GM23338 (cell line): ENCODE data around the gene PLOD2. TPM values are rescaled to one million over a fixed set of nuclear protein-coding genes. Genes with fewer than 3 reads are reported as not detected.

Experiments used
- ATAC-seq: fragments of 200-7000 bp; cut with Tn5 transposase; 3 replicates; pipeline ENCODE4 v1.9.1; 2020
- DNase-seq: peaks from one replicate; pipeline ENCODE4 v3.0.0-alpha.2; 2015; ENCODE audit warnings: low spot score
- H2AFZ ChIP-seq: fragments of 200-600 bp; sonication (generic); 2 replicates; pipeline ENCODE4 v1.8.0; 2016; ENCODE audit warnings: antibody characterized with exemption, mild to moderate bottlenecking, moderate library complexity
- H3F3A ChIP-seq: fragments of 200-600 bp; sonication (generic); replicated peaks from 2 replicates; pipeline ENCODE4 v1.8.0; 2017; ENCODE audit warnings: antibody characterized with exemption, mixed run types, low read depth
- H3K27ac ChIP-seq: fragments of 200-600 bp; sonication (generic); 2 replicates; pipeline ENCODE4 v1.6.1; 2016; ENCODE audit warnings: low read depth
- H3K27me3 ChIP-seq: fragments of 200-600 bp; sonication (generic); 2 replicates; pipeline ENCODE4 v1.8.0; 2016; ENCODE audit warnings: mild to moderate bottlenecking, mixed run types, moderate library complexity; ENCODE audit not compliant: insufficient read depth
- H3K36me3 ChIP-seq: fragments of 200-600 bp; sonication (generic); 2 replicates; pipeline ENCODE4 v1.8.0; 2016; ENCODE audit warnings: mild to moderate bottlenecking; ENCODE audit not compliant: insufficient read depth
- H3K4me1 ChIP-seq: fragments of 200-600 bp; sonication (generic); 2 replicates; pipeline ENCODE4 v1.8.0; 2016; ENCODE audit warnings: mild to moderate bottlenecking, moderate library complexity; ENCODE audit not compliant: insufficient read depth
- H3K4me2 ChIP-seq: fragments of 200-600 bp; sonication (generic); 2 replicates; pipeline ENCODE4 v1.7.1; 2017; ENCODE audit warnings: mixed run types
- H3K4me3 ChIP-seq: fragments of 200-600 bp; sonication (generic); 2 replicates; pipeline ENCODE4 v1.6.1; 2016; ENCODE audit warnings: mixed run types
- H3K79me2 ChIP-seq: fragments of 200-600 bp; sonication (generic); replicated peaks from 2 replicates; pipeline ENCODE4 v1.8.0; 2017; ENCODE audit warnings: mild to moderate bottlenecking; ENCODE audit not compliant: insufficient read depth
- H3K9me2 ChIP-seq: fragments of 200-600 bp; sonication (generic); 2 replicates; pipeline ENCODE4 v1.8.0; 2017; ENCODE audit not compliant: insufficient read depth
- H4K20me1 ChIP-seq: fragments of 200-600 bp; sonication (generic); replicated peaks from 2 replicates; pipeline ENCODE4 v1.8.0; 2017; ENCODE audit warnings: mild to moderate bottlenecking; ENCODE audit not compliant: insufficient read depth
- H3K27ac Mint-ChIP-seq: 2 replicates; pipeline ENCODE4 v1.8.0; 2020; ENCODE audit warnings: inconsistent platforms, mild to moderate bottlenecking, moderate library complexity, mixed read lengths
- H3K27me3 Mint-ChIP-seq: 3 replicates; pipeline ENCODE4 v1.8.0; 2022; ENCODE audit warnings: low read depth, mild to moderate bottlenecking, moderate library complexity, mixed read lengths, inconsistent platforms; ENCODE audit not compliant: insufficient read depth, poor library complexity
- H3K36me3 Mint-ChIP-seq: 3 replicates; pipeline ENCODE4 v1.8.0; 2021; ENCODE audit warnings: low read depth, mild to moderate bottlenecking, inconsistent platforms, moderate library complexity, mixed read lengths
- H3K4me1 Mint-ChIP-seq: 3 replicates; pipeline ENCODE4 v1.8.0; 2020; ENCODE audit warnings: mild to moderate bottlenecking, inconsistent platforms, mixed read lengths
- H3K4me3 Mint-ChIP-seq: 3 replicates; pipeline ENCODE4 v1.8.0; 2021; ENCODE audit warnings: moderate library complexity, mild to moderate bottlenecking, inconsistent platforms, mixed read lengths
- H3K9me3 Mint-ChIP-seq: 3 replicates; pipeline ENCODE4 v1.8.0; 2020; ENCODE audit warnings: moderate library complexity, mild to moderate bottlenecking, inconsistent platforms, mixed read lengths
- CTCF ChIP-seq, 2 experiments: fragments of 200-600 bp in 1 of 2; sonication (generic) in 1 of 2; conservative IDR thresholded peaks; 2 replicates each; pipeline versions ENCODE4 v1.5.1 to v1.6.1; 2016 to 2017; ENCODE audit warnings: antibody characterized with exemption in 2 of 2, low read depth in 2 of 2, mild to moderate bottlenecking in 2 of 2, moderate library complexity in 1 of 2
- ETS1 ChIP-seq: IDR thresholded peaks from 2 replicates; pipeline ENCODE4 v1.6.1; 2016; ENCODE audit warnings: antibody characterized with exemption
- JUNB ChIP-seq: IDR thresholded peaks from one replicate; pipeline ENCODE4 v1.6.1; 2016; ENCODE audit warnings: antibody characterized with exemption; ENCODE audit not compliant: unreplicated experiment
- STAT1 ChIP-seq: IDR thresholded peaks from one replicate; pipeline ENCODE4 v1.6.1; 2016; ENCODE audit warnings: antibody characterized with exemption; ENCODE audit not compliant: unreplicated experiment
- ZNF114 ChIP-seq: fragments of 250-450 bp; sonication (Bioruptor Pico); IDR thresholded peaks from 2 replicates; pipeline ENCODE4 v1.5.0; 2020; ENCODE audit warnings: mild to moderate bottlenecking, moderate library complexity
- ZNF331 ChIP-seq: fragments of 250-450 bp; sonication (Bioruptor Pico); IDR thresholded peaks from 2 replicates; pipeline ENCODE4 v1.5.0; 2020; ENCODE audit warnings: low read depth, mild to moderate bottlenecking, moderate library complexity
- ZNF462 ChIP-seq: fragments of 250-450 bp; sonication (Bioruptor Pico); IDR thresholded peaks from 2 replicates; pipeline ENCODE4 v1.5.0; 2020; ENCODE audit warnings: mild to moderate bottlenecking, moderate library complexity
- polyA plus RNA-seq: library from polyadenylated mRNA; unstranded; fragments of >200 nt; fragmentation: Nextera tagmentation; extraction: Ambion mirVana; gene quantifications from 2 replicates; pipeline ENCODE4 v1.2.1, GENCODE V29; 2016
- total RNA-seq: library from RNA; depleted of rRNA; stranded (reverse); fragments of >200 nt; shearing (Covaris generic); gene quantifications from 2 replicates; pipeline ENCODE4 v1.2.3, GENCODE V29; 2014

The PLOD2 gene
- total and polyA plus RNA-seq, 2 experiments from 2014 or later: 26.7 to 30.5 TPM

GRCh38 chr3:146026547-146026946 is 134.4 kb downstream of the PLOD2 start:
- H3K27me3 Mint-ChIP-seq: no peaks in the 10 kb centered on the region

More at GRCh38 chr3:146026547-146026946, 134.4 kb downstream of the PLOD2 start:
- Mint-ChIP-seq H3K4me3 (no peak overlapping the region), H3K9me3 (peaks cover 18% of the 10 kb centered on the region), H3K4me1 (no peaks in the 10 kb centered on the region), H3K36me3 (peaks cover 4% of the 10 kb centered on the region; the same call in 2 of the 3 replicates), H3K27ac (no peak overlapping the region)
- no peak overlapping the region for H3K4me2 ChIP-seq
- DNase-seq: no peak
- no peaks in the 10 kb centered on the region for H3K4me1 ChIP-seq
- H3K9me2 ChIP-seq: no peaks in the 10 kb centered on the region
- no peak for TF ChIP-seq ZNF114 (CRISPR knock-in tag)
- no peak for TF ChIP-seq ZNF331 (CRISPR knock-in tag)
- no peak for TF ChIP-seq STAT1
- no peak for TF ChIP-seq ZNF462 (CRISPR knock-in tag)
- no peak for TF ChIP-seq JUNB
- TF ChIP-seq ETS1: no peak
- 0 out of 4 replicates have a peak, but pooled peaks of 1 of the 2 experiments have one; percentile 18 for TF ChIP-seq CTCF (conservative IDR thresholded peaks at IDR 0.05; ENCODE audit: low read depth in 2 of 2)
- no peak overlapping the region for H3K27ac ChIP-seq
- H3K27me3 ChIP-seq: no peaks in the 10 kb centered on the region
- no peak overlapping the region for H2AFZ ChIP-seq
- H3K79me2 ChIP-seq: no peaks in the 10 kb centered on the region
- ATAC-seq: no peak
- H3F3A ChIP-seq: no peaks in the 10 kb centered on the region
- H3K4me3 ChIP-seq: no peak overlapping the region
- H3K36me3 ChIP-seq: peaks cover 5% of the 10 kb centered on the region; the same call in 1 of the 2 replicates
- H4K20me1 ChIP-seq: no peaks in the 10 kb centered on the region
